ENCODE data around the gene PDE4D.

PDE4D gene

GRCh38 chr5:58986281-58986680, 907.2 kb downstream of the PDE4D start:
- H3K9ac ChIP-seq (ENCODE audit: low read depth in 1 of 2, low read length in 2 of 2): no peak overlapping the region
- H3K27me3 ChIP-seq (ENCODE audit: control insufficient read depth in 1 of 2, insufficient read depth in 2 of 2, low read length in 2 of 2): no peaks in the 10 kb centered on the region
- no peak overlapping the region for H3K4me3 ChIP-seq (ENCODE audit: low read depth in 1 of 2, low read length in 2 of 2)
- H3K4me1 ChIP-seq (ENCODE audit: control insufficient read depth in 1 of 2, insufficient read depth in 2 of 2, low read length in 2 of 2): no peaks in the 10 kb centered on the region
- no peak overlapping the region for H3K27ac ChIP-seq (ENCODE audit: low read depth, low read length)
- no peaks in the 10 kb centered on the region for H3K9me3 ChIP-seq (ENCODE audit: control insufficient read depth in 1 of 2, low read length in 2 of 2)
- H3K36me3 ChIP-seq (ENCODE audit: control insufficient read depth in 1 of 2, insufficient read depth in 2 of 2, low read length in 2 of 2): peaks cover 0 to 8% of the 10 kb centered on the region in 2 donors

- Histone ChIP-seq H3K9me3 (ENCODE audit: control insufficient read depth in 1 of 2, low read length in 2 of 2) (no peaks in the 10 kb centered on the region), H3K4me3 (ENCODE audit: low read depth in 1 of 2, low read length in 2 of 2) (no peak overlapping the region), H3K9ac (ENCODE audit: low read depth in 1 of 2, low read length in 2 of 2) (no peak overlapping the region), H3K27ac (ENCODE audit: low read depth, low read length) (no peak overlapping the region), H3K36me3 (ENCODE audit: control insufficient read depth in 1 of 2, insufficient read depth in 2 of 2, low read length in 2 of 2) (peaks cover 0 to 8% of the 10 kb centered on the region in 2 donors), H3K4me1 (ENCODE audit: control insufficient read depth in 1 of 2, insufficient read depth in 2 of 2, low read length in 2 of 2) (no peaks in the 10 kb centered on the region), H3K27me3 (ENCODE audit: control insufficient read depth in 1 of 2, insufficient read depth in 2 of 2, low read length in 2 of 2) (no peaks in the 10 kb centered on the region)
Measured at GRCh38 chr5:58985759-58986158, 907.8 kb downstream of the PDE4D start.

DNA sequence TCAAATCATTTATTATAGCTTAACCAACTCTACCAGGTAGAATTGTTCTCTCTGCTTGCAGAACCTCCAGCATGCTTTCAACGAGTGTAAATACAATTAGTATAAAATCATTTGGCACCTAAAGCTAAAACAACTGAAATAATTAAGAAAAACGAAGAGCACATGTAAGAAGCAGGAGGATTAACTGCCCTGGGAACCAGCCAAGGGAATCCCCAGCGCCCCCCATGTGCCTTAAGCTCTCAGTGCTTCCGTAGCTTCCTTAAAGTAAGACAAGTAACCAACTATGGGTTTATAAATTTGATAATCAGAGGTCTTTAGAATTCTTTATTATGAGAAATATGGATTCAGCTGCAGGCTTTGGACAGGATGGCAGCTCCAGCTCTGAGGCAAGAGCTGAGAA, 908.2 kb downstream of the PDE4D start:
- Histone ChIP-seq H3K4me3 (ENCODE audit: low read depth in 1 of 2, low read length in 2 of 2) (no peak overlapping the region), H3K27me3 (ENCODE audit: control insufficient read depth in 1 of 2, insufficient read depth in 2 of 2, low read length in 2 of 2) (no peaks in the 10 kb centered on the region), H3K9me3 (ENCODE audit: control insufficient read depth in 1 of 2, low read length in 2 of 2) (no peaks in the 10 kb centered on the region), H3K9ac (ENCODE audit: low read depth in 1 of 2, low read length in 2 of 2) (no peak overlapping the region), H3K36me3 (ENCODE audit: control insufficient read depth in 1 of 2, insufficient read depth in 2 of 2, low read length in 2 of 2) (peaks cover 0 to 8% of the 10 kb centered on the region in 2 donors), H3K4me1 (ENCODE audit: control insufficient read depth in 1 of 2, insufficient read depth in 2 of 2, low read length in 2 of 2) (no peaks in the 10 kb centered on the region), H3K27ac (ENCODE audit: low read depth, low read length) (no peak overlapping the region)

- Histone ChIP-seq H3K27ac (ENCODE audit: low read depth, low read length) (no peak overlapping the region), H3K9ac (ENCODE audit: low read depth in 1 of 2, low read length in 2 of 2) (no peak overlapping the region), H3K27me3 (ENCODE audit: control insufficient read depth in 1 of 2, insufficient read depth in 2 of 2, low read length in 2 of 2) (no peaks in the 10 kb centered on the region), H3K36me3 (ENCODE audit: control insufficient read depth in 1 of 2, insufficient read depth in 2 of 2, low read length in 2 of 2) (peaks cover 0 to 6% of the 10 kb centered on the region in 2 donors), H3K4me3 (ENCODE audit: low read depth in 1 of 2, low read length in 2 of 2) (no peak overlapping the region), H3K9me3 (ENCODE audit: control insufficient read depth in 1 of 2, low read length in 2 of 2) (no peaks in the 10 kb centered on the region), H3K4me1 (ENCODE audit: control insufficient read depth in 1 of 2, insufficient read depth in 2 of 2, low read length in 2 of 2) (no peaks in the 10 kb centered on the region)
Measured at GRCh38 chr5:58983526-58984452, 909.7 kb downstream of the PDE4D start.

DNA sequence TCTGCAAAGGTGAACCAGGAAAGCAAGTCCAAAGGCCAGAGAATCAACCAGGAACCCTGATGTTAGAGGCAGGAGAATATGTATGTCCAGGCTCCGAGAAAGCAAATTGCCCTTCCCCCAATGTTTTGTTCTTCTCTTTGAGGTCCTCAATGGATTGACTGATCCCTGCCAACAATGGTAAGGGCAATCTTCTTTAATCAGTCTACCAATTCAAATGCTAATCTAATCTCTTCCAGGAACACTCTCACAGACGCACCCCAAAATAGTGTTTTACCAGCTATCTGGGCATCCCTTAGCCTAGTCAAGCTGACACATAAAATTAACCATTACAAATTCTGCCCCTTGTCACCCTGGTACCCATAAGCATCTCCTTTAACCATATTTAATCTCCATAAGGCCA, 912.6 kb downstream of the PDE4D start:
- Histone ChIP-seq H3K4me1 (ENCODE audit: control insufficient read depth in 1 of 2, insufficient read depth in 2 of 2, low read length in 2 of 2) (no peaks in the 10 kb centered on the region), H3K36me3 (ENCODE audit: control insufficient read depth in 1 of 2, insufficient read depth in 2 of 2, low read length in 2 of 2) (peaks cover 0 to 18% of the 10 kb centered on the region in 2 donors), H3K27me3 (ENCODE audit: control insufficient read depth in 1 of 2, insufficient read depth in 2 of 2, low read length in 2 of 2) (no peaks in the 10 kb centered on the region), H3K27ac (ENCODE audit: low read depth, low read length) (no peak overlapping the region), H3K9ac (ENCODE audit: low read depth in 1 of 2, low read length in 2 of 2) (no peak overlapping the region), H3K4me3 (ENCODE audit: low read depth in 1 of 2, low read length in 2 of 2) (no peak overlapping the region), H3K9me3 (ENCODE audit: control insufficient read depth in 1 of 2, low read length in 2 of 2) (no peaks in the 10 kb centered on the region)

- Histone ChIP-seq H3K4me1 (ENCODE audit: control insufficient read depth in 1 of 2, insufficient read depth in 2 of 2, low read length in 2 of 2) (no peaks in the 10 kb centered on the region), H3K27ac (ENCODE audit: low read depth, low read length) (no peak overlapping the region), H3K9me3 (ENCODE audit: control insufficient read depth in 1 of 2, low read length in 2 of 2) (no peaks in the 10 kb centered on the region), H3K36me3 (ENCODE audit: control insufficient read depth in 1 of 2, insufficient read depth in 2 of 2, low read length in 2 of 2) (peaks cover 9 to 35% of the 10 kb centered on the region in 2 donors), H3K27me3 (ENCODE audit: control insufficient read depth in 1 of 2, insufficient read depth in 2 of 2, low read length in 2 of 2) (no peaks in the 10 kb centered on the region), H3K4me3 (ENCODE audit: low read depth in 1 of 2, low read length in 2 of 2) (no peak overlapping the region), H3K9ac (ENCODE audit: low read depth in 1 of 2, low read length in 2 of 2) (no peak overlapping the region)
Measured at GRCh38 chr5:58979090-58979489, 914.4 kb downstream of the PDE4D start.

DNA sequence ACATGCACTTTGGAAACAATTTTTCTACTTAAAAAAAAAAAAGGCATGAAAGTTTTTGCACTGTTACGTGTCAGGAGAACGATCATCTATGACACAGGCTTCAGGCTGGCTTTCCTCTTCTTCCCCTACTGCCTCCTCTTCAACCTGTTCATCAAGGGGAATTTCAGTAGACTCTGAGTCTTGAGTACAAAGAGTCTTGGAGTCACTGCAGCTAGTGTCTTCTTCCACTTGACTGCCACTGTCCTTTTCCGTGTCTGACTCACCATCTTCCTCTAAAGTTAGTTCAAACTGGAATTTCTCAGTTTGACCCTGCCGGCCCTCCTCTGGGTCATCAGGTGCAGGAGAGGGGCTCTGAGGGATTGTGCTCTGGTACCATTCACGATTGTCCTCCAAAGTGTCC, 918.9 kb downstream of the PDE4D start:
- Histone ChIP-seq H3K9me3 (ENCODE audit: control insufficient read depth in 1 of 2, low read length in 2 of 2) (no peaks in the 10 kb centered on the region), H3K4me3 (ENCODE audit: low read depth in 1 of 2, low read length in 2 of 2) (no peak overlapping the region), H3K27me3 (ENCODE audit: control insufficient read depth in 1 of 2, insufficient read depth in 2 of 2, low read length in 2 of 2) (no peaks in the 10 kb centered on the region), H3K9ac (ENCODE audit: low read depth in 1 of 2, low read length in 2 of 2) (no peak overlapping the region), H3K4me1 (ENCODE audit: control insufficient read depth in 1 of 2, insufficient read depth in 2 of 2, low read length in 2 of 2) (no peaks in the 10 kb centered on the region), H3K36me3 (ENCODE audit: control insufficient read depth in 1 of 2, insufficient read depth in 2 of 2, low read length in 2 of 2) (peaks cover 12 to 36% of the 10 kb centered on the region in 2 donors), H3K27ac (ENCODE audit: low read depth, low read length) (no peak overlapping the region)

DNA sequence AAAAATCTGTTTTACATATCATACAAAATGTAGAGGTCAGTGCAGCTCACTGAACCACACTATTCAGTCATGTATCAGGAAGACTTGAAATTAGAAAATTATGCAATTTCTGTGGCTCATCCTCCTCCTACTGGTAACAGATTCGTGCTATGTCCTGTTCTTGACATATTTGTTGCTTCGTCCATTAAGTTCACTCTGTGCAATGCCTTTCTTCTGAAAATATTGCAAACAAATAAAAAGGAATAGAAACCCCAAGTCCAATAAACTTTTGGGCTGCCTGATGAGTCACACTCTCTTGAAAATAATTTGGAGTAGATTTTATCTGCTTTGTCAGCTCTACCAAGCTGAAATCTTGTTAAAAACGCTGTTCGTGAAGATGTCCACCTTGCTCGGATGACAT, 919.4 kb downstream of the PDE4D start:
- Histone ChIP-seq H3K4me1 (ENCODE audit: control insufficient read depth in 1 of 2, insufficient read depth in 2 of 2, low read length in 2 of 2) (no peaks in the 10 kb centered on the region), H3K27ac (ENCODE audit: low read depth, low read length) (no peak overlapping the region), H3K36me3 (ENCODE audit: control insufficient read depth in 1 of 2, insufficient read depth in 2 of 2, low read length in 2 of 2) (peaks cover 12 to 36% of the 10 kb centered on the region in 2 donors)

GRCh38 chr5:58972301-58972700, 921.2 kb downstream of the PDE4D start:
- H3K4me1 ChIP-seq (ENCODE audit: control insufficient read depth in 1 of 2, insufficient read depth in 2 of 2, low read length in 2 of 2): no peaks in the 10 kb centered on the region
- no peak overlapping the region for H3K4me3 ChIP-seq (ENCODE audit: low read depth in 1 of 2, low read length in 2 of 2)
- H3K27me3 ChIP-seq (ENCODE audit: control insufficient read depth in 1 of 2, insufficient read depth in 2 of 2, low read length in 2 of 2): no peaks in the 10 kb centered on the region
- H3K9ac ChIP-seq (ENCODE audit: low read depth in 1 of 2, low read length in 2 of 2): no peak overlapping the region
- peaks cover 12 to 28% of the 10 kb centered on the region in 2 donors for H3K36me3 ChIP-seq (ENCODE audit: control insufficient read depth in 1 of 2, insufficient read depth in 2 of 2, low read length in 2 of 2)
- H3K9me3 ChIP-seq (ENCODE audit: control insufficient read depth in 1 of 2, low read length in 2 of 2): no peaks in the 10 kb centered on the region
- no peak overlapping the region for H3K27ac ChIP-seq (ENCODE audit: low read depth, low read length)

More for the DNA sequence above, 919.4 kb downstream of the PDE4D start:
- H3K4me3 ChIP-seq (ENCODE audit: low read depth in 1 of 2, low read length in 2 of 2): no peak overlapping the region
- H3K9me3 ChIP-seq (ENCODE audit: control insufficient read depth in 1 of 2, low read length in 2 of 2): no peaks in the 10 kb centered on the region
- no peaks in the 10 kb centered on the region for H3K27me3 ChIP-seq (ENCODE audit: control insufficient read depth in 1 of 2, insufficient read depth in 2 of 2, low read length in 2 of 2)
- no peak overlapping the region for H3K9ac ChIP-seq (ENCODE audit: low read depth in 1 of 2, low read length in 2 of 2)

GRCh38 chr5:58970766-58971165, 922.8 kb downstream of the PDE4D start:
- peaks cover 12 to 23% of the 10 kb centered on the region in 2 donors for H3K36me3 ChIP-seq (ENCODE audit: control insufficient read depth in 1 of 2, insufficient read depth in 2 of 2, low read length in 2 of 2)
- H3K4me1 ChIP-seq (ENCODE audit: control insufficient read depth in 1 of 2, insufficient read depth in 2 of 2, low read length in 2 of 2): no peaks in the 10 kb centered on the region
- no peak overlapping the region for H3K4me3 ChIP-seq (ENCODE audit: low read depth in 1 of 2, low read length in 2 of 2)
- H3K9me3 ChIP-seq (ENCODE audit: control insufficient read depth in 1 of 2, low read length in 2 of 2): no peaks in the 10 kb centered on the region
- no peak overlapping the region for H3K27ac ChIP-seq (ENCODE audit: low read depth, low read length)
- no peaks in the 10 kb centered on the region for H3K27me3 ChIP-seq (ENCODE audit: control insufficient read depth in 1 of 2, insufficient read depth in 2 of 2, low read length in 2 of 2)
- no peak overlapping the region for H3K9ac ChIP-seq (ENCODE audit: low read depth in 1 of 2, low read length in 2 of 2)

All from duodenal mucosa (tissue), 2 donors.